Colonic mucosa (tissue), 4 donors: Measurements from ENCODE around the gene MPHOSPH10. TPM values are rescaled to one million over a fixed set of nuclear protein-coding genes. Genes with fewer than 3 reads are reported as not detected.

ENCODE experiments used
- DNase-seq: peaks from one replicate; pipeline ENCODE4 v3.0.0-alpha.2; 2020
- H3K27ac ChIP-seq: fragments of 200-600 bp; one replicate; pipeline ENCODE4 v1.8.0; 2021
- H3K27me3 ChIP-seq: fragments of 200-600 bp; one replicate; pipeline ENCODE4 v1.8.0; 2021
- H3K36me3 ChIP-seq: fragments of 200-600 bp; one replicate; pipeline ENCODE4 v1.8.0; 2021
- H3K4me1 ChIP-seq: fragments of 200-600 bp; one replicate; pipeline ENCODE4 v1.8.0; 2021; ENCODE audit warnings: mild to moderate bottlenecking
- H3K4me3 ChIP-seq: fragments of 200-600 bp; one replicate; pipeline ENCODE4 v1.8.0; 2021
- H3K9ac ChIP-seq, 2 donors: one replicate each; pipeline ENCODE4 v1.7.0; 2013; ENCODE audit warnings: control low read depth in 2 of 2, low read depth in 2 of 2, low read length in 2 of 2
- H3K9me3 ChIP-seq: fragments of 200-600 bp; one replicate; pipeline ENCODE4 v1.8.0; 2021
- CTCF ChIP-seq: fragments of 200-600 bp; IDR thresholded peaks from one replicate; pipeline ENCODE4 v1.8.0; 2022; ENCODE audit warnings: antibody characterized with exemption, mild to moderate bottlenecking
- intact Hi-C: fragments of 100-400 bp; cut with DNase I; formaldehyde crosslinking; loops from one replicate; pipeline ENCODE4 v1.14.1; 2022
- total RNA-seq, 2 donors: library from RNA; stranded (reverse); fragmentation: NEBNext Ultra II Directional in 1 of 2; extraction: Animal tissue kit (Norgen Biotek cat#: 25700) in 1 of 2; gene quantifications; one replicate each; pipeline ENCODE4 v1.2.1, GENCODE V29; 2021
- donor health status: healthy.
- donor health status: DM: no; HTN: no; CAD: no.
- donor health status: DM: no; HTN: no; CAD: no.

Gene MPHOSPH10
- total RNA-seq, 2 donors from 2014 or later: 18.7 to 26.4 TPM

- Histone ChIP-seq H3K4me3 (no peak overlapping the region), H3K27me3 (no peaks in the 10 kb centered on the region), H3K27ac (no peak overlapping the region), H3K36me3 (no peaks in the 10 kb centered on the region), H3K9me3 (no peaks in the 10 kb centered on the region), H3K4me1 (no peaks in the 10 kb centered on the region), H3K9ac (no peak overlapping the region)
- no peak for TF ChIP-seq CTCF
- intact Hi-C loops: no loop called here
- DNase-seq: no peak
Observed at GRCh38 chr2:71191570-71191943, 61.1 kb downstream of the MPHOSPH10 start.

Other genes with a start within 250 kb of the MPHOSPH10 start
- not detected for gene VAX2, start 230.1 kb upstream of the MPHOSPH10 start, total RNA-seq
- gene ATP6V1B1, start 194.7 kb upstream of the MPHOSPH10 start, total RNA-seq: not detected
- gene ANKRD53, start 152.0 kb upstream of the MPHOSPH10 start, total RNA-seq: under 1 TPM in 1 of 2 donors, not detected in 1; 0.40 TPM
- gene TEX261, start 135.8 kb upstream of the MPHOSPH10 start, total RNA-seq: 10 to 100 TPM; 43.6 to 58.8 TPM
- 10 to 100 TPM; 55.6 to 68.4 TPM for gene NAGK, start 62.0 kb upstream of the MPHOSPH10 start, total RNA-seq
- gene MCEE, start 405 bp upstream of the MPHOSPH10 start, total RNA-seq: 10 to 100 TPM; 20.3 to 23.2 TPM
- 1 to 10 TPM; 7.1 to 8.0 TPM for gene PAIP2B, start 96.5 kb downstream of the MPHOSPH10 start, total RNA-seq
- gene ZNF638, start 201.1 kb downstream of the MPHOSPH10 start, total RNA-seq: 10 to 100 TPM; 73.2 to 76.9 TPM